ENCODE data around the gene FMN1.

The FMN1 gene

DNA sequence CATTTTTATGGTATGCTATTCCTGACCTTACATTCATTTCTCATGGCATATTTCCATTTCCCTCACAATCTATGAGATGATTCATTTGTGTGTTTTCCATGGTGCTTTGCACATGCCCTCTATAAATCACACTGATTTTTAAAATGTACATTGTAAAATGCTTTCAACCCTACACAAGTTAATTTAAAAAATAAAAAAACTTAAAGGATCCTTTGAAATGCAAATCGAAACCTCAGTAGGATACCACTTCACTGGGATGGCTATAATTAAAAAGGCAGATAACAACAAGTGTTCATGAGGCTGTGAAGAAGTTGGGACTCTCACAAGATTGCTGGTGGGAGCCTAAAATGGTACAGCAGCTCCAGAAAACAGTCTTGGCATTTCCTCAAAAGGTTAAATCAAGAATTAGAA, 83.5 kb downstream of the FMN1 start:
- Histone ChIP-seq H3K4me1 (ENCODE audit: low read depth, poor library complexity, severe bottlenecking) (no peaks in the 10 kb centered on the region), H4K20me1 (ENCODE audit: insufficient read depth) (no peaks in the 10 kb centered on the region), H3K9ac (no peak overlapping the region), H3K4me3 (IDR thresholded peaks at IDR 0.05; ENCODE audit: insufficient read depth, low read depth, low read length) (no peak overlapping the region), H3K36me3 (ENCODE audit: insufficient read depth) (no peaks in the 10 kb centered on the region), H3K27me3 (ENCODE audit: insufficient read depth, low read depth) (no peaks in the 10 kb centered on the region), H3K4me2 (no peak overlapping the region), H3K27ac (no peak overlapping the region), H3K79me2 (ENCODE audit: insufficient read depth, low read depth) (no peaks in the 10 kb centered on the region), H2AFZ (ENCODE audit: low read depth) (no peak overlapping the region)
- TF ChIP-seq, protein P1, sequence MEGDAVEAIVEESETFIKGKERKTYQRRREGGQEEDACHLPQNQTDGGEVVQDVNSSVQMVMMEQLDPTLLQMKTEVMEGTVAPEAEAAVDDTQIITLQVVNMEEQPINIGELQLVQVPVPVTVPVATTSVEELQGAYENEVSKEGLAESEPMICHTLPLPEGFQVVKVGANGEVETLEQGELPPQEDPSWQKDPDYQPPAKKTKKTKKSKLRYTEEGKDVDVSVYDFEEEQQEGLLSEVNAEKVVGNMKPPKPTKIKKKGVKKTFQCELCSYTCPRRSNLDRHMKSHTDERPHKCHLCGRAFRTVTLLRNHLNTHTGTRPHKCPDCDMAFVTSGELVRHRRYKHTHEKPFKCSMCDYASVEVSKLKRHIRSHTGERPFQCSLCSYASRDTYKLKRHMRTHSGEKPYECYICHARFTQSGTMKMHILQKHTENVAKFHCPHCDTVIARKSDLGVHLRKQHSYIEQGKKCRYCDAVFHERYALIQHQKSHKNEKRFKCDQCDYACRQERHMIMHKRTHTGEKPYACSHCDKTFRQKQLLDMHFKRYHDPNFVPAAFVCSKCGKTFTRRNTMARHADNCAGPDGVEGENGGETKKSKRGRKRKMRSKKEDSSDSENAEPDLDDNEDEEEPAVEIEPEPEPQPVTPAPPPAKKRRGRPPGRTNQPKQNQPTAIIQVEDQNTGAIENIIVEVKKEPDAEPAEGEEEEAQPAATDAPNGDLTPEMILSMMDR (conservative IDR thresholded peaks at IDR 0.05; ENCODE audit: low read depth, low read length): no peak

GRCh38 chr15:33109345-33109744, 85.2 kb downstream of the FMN1 start:
- H3K36me3 ChIP-seq (ENCODE audit: insufficient read depth): no peaks in the 10 kb centered on the region
- no peaks in the 10 kb centered on the region for H3K79me2 ChIP-seq (ENCODE audit: insufficient read depth, low read depth)
- TF ChIP-seq, protein P1 (conservative IDR thresholded peaks at IDR 0.05; ENCODE audit: low read depth, low read length): no peak
- H3K27me3 ChIP-seq (ENCODE audit: insufficient read depth, low read depth): no peaks in the 10 kb centered on the region
- H3K4me3 ChIP-seq (IDR thresholded peaks at IDR 0.05; ENCODE audit: insufficient read depth, low read depth, low read length): no peak overlapping the region
- H3K9ac ChIP-seq: no peak overlapping the region
- no peak overlapping the region for H3K27ac ChIP-seq
- H3K4me2 ChIP-seq: no peak overlapping the region
- H4K20me1 ChIP-seq (ENCODE audit: insufficient read depth): no peaks in the 10 kb centered on the region
- H2AFZ ChIP-seq (ENCODE audit: low read depth): no peak overlapping the region
- H3K4me1 ChIP-seq (ENCODE audit: low read depth, poor library complexity, severe bottlenecking): peaks cover 5% of the 10 kb centered on the region

- Histone ChIP-seq H3K4me3 (IDR thresholded peaks at IDR 0.05; ENCODE audit: insufficient read depth, low read depth, low read length) (no peak overlapping the region), H3K79me2 (ENCODE audit: insufficient read depth, low read depth) (no peaks in the 10 kb centered on the region), H3K4me2 (no peak overlapping the region), H3K27ac (no peak overlapping the region), H3K4me1 (ENCODE audit: low read depth, poor library complexity, severe bottlenecking) (peaks cover 12% of the 10 kb centered on the region), H3K27me3 (ENCODE audit: insufficient read depth, low read depth) (no peaks in the 10 kb centered on the region), H4K20me1 (ENCODE audit: insufficient read depth) (no peaks in the 10 kb centered on the region), H3K9ac (no peak overlapping the region), H3K36me3 (ENCODE audit: insufficient read depth) (no peaks in the 10 kb centered on the region), H2AFZ (ENCODE audit: low read depth) (no peak overlapping the region)
- TF ChIP-seq, protein P1 (conservative IDR thresholded peaks at IDR 0.05; ENCODE audit: low read depth, low read length): no peak
Observed at GRCh38 chr15:33108518-33108917, 86.0 kb downstream of the FMN1 start.

- no peaks in the 10 kb centered on the region for H3K27me3 ChIP-seq (ENCODE audit: insufficient read depth, low read depth)
- TF ChIP-seq, protein P1 (conservative IDR thresholded peaks at IDR 0.05; ENCODE audit: low read depth, low read length): no peak
- no peaks in the 10 kb centered on the region for H4K20me1 ChIP-seq (ENCODE audit: insufficient read depth)
- no peak overlapping the region for H2AFZ ChIP-seq (ENCODE audit: low read depth)
- no peak overlapping the region for H3K4me2 ChIP-seq
- H3K36me3 ChIP-seq (ENCODE audit: insufficient read depth): no peaks in the 10 kb centered on the region
- no peaks in the 10 kb centered on the region for H3K79me2 ChIP-seq (ENCODE audit: insufficient read depth, low read depth)
- no peak overlapping the region for H3K9ac ChIP-seq
- no peak overlapping the region for H3K4me3 ChIP-seq (IDR thresholded peaks at IDR 0.05; ENCODE audit: insufficient read depth, low read depth, low read length)
- H3K27ac ChIP-seq: no peak overlapping the region
- H3K4me1 ChIP-seq (ENCODE audit: low read depth, poor library complexity, severe bottlenecking): peaks cover 12% of the 10 kb centered on the region
Observed at GRCh38 chr15:33107950-33108349, 86.6 kb downstream of the FMN1 start.
